Subcutaneous adipose tissue (tissue), 4 donors: ENCODE data around the gene NRARP. TPM values are rescaled to one million over a fixed set of nuclear protein-coding genes. Genes with fewer than 3 reads are reported as not detected.

Experiments used
- total RNA-seq, 4 donors: library from RNA; depleted of rRNA; stranded (reverse); fragments of >200 nt; gene quantifications; one replicate each; pipeline ENCODE4 v1.1.0, GENCODE V29; 2016
- TF ChIP-seq, protein P1 (sequence below): fragments of 450-650 bp; IDR thresholded peaks from one replicate; pipeline ENCODE4 v1.5.1; 2016; ENCODE audit warnings: low read depth, mild to moderate bottlenecking, control low read depth, antibody characterized with exemption, moderate library complexity

NRARP gene
- total RNA-seq, 4 donors from 2014 or later, result 0.51 to 11.5 (median 2.9) TPM

GRCh38 chr9:137255448-137256114 lies 46.5 kb downstream of the NRARP start:
- TF ChIP-seq, protein P1, sequence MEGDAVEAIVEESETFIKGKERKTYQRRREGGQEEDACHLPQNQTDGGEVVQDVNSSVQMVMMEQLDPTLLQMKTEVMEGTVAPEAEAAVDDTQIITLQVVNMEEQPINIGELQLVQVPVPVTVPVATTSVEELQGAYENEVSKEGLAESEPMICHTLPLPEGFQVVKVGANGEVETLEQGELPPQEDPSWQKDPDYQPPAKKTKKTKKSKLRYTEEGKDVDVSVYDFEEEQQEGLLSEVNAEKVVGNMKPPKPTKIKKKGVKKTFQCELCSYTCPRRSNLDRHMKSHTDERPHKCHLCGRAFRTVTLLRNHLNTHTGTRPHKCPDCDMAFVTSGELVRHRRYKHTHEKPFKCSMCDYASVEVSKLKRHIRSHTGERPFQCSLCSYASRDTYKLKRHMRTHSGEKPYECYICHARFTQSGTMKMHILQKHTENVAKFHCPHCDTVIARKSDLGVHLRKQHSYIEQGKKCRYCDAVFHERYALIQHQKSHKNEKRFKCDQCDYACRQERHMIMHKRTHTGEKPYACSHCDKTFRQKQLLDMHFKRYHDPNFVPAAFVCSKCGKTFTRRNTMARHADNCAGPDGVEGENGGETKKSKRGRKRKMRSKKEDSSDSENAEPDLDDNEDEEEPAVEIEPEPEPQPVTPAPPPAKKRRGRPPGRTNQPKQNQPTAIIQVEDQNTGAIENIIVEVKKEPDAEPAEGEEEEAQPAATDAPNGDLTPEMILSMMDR, result no peak

GRCh38 chr9:137254624-137255447 lies 47.2 kb downstream of the NRARP start, which contains the start of gene NELFB:
Gene NELFB (plus strand): TSS chr9:137255327.
- TF ChIP-seq, protein P1, result no peak

- TF ChIP-seq, protein P1, result no peak
Observed at GRCh38 chr9:137253717-137254623, 48.1 kb downstream of the NRARP start.

GRCh38 chr9:137252555-137253506 lies 49.2 kb downstream of the NRARP start:
- TF ChIP-seq, protein P1, result no peak

DNA sequence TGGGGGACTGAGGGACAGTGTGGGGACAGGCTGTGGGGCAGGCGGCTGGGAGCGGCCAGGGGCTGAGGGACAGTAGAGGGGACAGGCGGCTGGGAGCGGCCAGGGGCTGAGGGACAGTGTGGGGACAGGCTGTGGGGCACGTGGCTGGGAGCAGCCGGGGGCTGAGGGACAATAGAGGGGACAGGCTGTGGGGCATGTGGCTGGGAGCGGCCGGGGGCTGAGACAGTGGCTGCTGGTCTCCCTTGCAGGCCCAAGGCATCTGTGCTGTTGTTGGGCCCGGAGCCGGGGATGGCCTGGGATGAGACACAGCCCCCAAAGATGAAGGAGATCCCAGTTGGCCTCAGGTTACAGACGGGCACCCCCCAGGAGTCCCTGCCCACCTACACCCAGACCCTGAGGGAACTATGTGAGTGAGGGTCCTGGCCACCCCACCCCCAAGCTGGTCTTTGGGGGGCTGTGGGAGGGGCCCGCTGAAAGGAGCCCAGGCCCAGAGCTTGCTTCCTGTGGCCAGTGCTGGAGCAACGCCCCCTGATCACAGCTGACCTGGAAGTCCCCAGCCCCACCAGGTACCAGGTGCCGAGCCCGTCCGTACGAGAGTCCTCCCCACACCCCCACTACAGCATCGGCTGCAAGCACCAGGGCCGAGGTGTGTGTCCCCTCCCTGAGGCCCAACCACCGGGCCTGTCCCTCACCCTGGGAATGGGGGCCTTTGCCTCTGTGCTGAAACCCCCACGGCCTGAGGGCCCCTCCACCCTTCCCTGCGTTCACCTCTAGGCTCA lies 50.4 kb downstream of the NRARP start:
- TF ChIP-seq, protein P1, result no peak

DNA sequence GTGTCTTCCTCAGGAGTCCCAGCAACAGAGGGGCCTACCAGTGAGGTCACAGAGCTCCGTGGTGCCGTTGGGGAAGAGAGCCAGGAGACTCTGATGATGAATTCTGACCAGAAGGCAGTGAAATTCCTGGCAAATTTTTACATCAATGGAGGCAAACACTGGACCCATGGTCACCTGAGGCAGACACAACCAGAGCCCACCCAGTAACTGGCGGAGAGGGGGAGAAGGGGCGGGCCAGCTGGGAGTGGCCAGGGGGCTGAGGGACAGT lies 50.9 kb downstream of the NRARP start, which contains the start of gene STPG3:
Gene STPG3, plus strand, starts transcription at position 93 of the 268 bp plus-strand sequence. Its CDS starts 1 bp downstream, at position 94.
- TF ChIP-seq, protein P1, result no peak
